ENCODE measurements around the gene STT3B.

Gene STT3B

DNA sequence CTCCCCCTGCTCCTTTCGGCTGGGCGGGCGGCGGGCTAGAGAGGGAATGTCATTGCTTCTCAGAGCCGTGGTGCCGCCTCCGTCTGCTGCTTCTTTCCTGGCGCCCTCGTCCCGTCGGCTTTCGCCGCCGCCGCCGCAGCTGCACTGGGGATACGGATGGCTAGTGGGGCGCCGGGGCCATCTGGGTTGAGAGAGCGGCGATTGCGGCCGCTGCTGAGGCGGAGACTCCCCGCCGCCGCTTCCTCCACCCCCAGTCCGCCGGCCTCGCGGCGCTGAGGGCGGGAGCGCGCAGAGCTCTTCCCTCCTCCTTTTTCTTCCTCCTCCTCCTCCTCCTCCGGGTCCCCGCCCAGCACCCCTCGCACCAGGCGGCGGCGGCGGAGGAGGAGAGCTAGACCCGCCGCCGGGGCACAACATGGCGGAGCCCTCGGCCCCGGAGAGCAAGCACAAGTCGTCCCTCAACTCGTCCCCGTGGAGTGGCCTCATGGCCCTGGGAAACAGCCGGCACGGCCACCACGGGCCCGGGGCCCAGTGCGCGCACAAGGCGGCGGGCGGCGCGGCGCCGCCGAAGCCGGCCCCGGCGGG lies at the start of gene STT3B:
STT3B (plus strand) TSS at position 339 of the 582 bp plus-strand sequence; CDS start at position 413, 74 bp downstream.
- peak within 1 kb of the TSS; percentile 82 to 83 for H3K9ac ChIP-seq (ENCODE audit: low read depth in 1 of 2, low read length in 2 of 2)
- H3K36me3 ChIP-seq (ENCODE audit: control insufficient read depth in 2 of 2, insufficient read depth in 2 of 2, low read length in 2 of 2): no peaks in the 10 kb centered on the region
- peak within 1 kb of the TSS; percentile 85 to 95 for H3K4me3 ChIP-seq (ENCODE audit: low read length in 2 of 2)
- peak within 1 kb of the TSS; percentile 98 to 99 for H3K27ac ChIP-seq (ENCODE audit: low read depth in 2 of 2, low read length in 2 of 2)
- H3K9me3 ChIP-seq (ENCODE audit: control insufficient read depth in 2 of 2, low read length in 2 of 2): no peaks in the 10 kb centered on the region
- H3K27me3 ChIP-seq (ENCODE audit: control insufficient read depth in 2 of 2, insufficient read depth in 2 of 2, low read length in 2 of 2): no peaks in the 10 kb centered on the region
- H3K4me1 ChIP-seq (ENCODE audit: control insufficient read depth in 2 of 2, insufficient read depth in 2 of 2, low read length in 2 of 2): peaks cover 15 to 30% of the 10 kb centered on the region in 2 donors

- Histone ChIP-seq H3K9me3 (ENCODE audit: control insufficient read depth in 2 of 2, low read length in 2 of 2) (no peaks in the 10 kb centered on the region), H3K9ac (ENCODE audit: low read depth in 1 of 2, low read length in 2 of 2) (no peak overlapping the region), H3K27me3 (ENCODE audit: control insufficient read depth in 2 of 2, insufficient read depth in 2 of 2, low read length in 2 of 2) (no peaks in the 10 kb centered on the region), H3K36me3 (ENCODE audit: control insufficient read depth in 2 of 2, insufficient read depth in 2 of 2, low read length in 2 of 2) (no peaks in the 10 kb centered on the region), H3K4me1 (ENCODE audit: control insufficient read depth in 2 of 2, insufficient read depth in 2 of 2, low read length in 2 of 2) (no peaks in the 10 kb centered on the region), H3K27ac (ENCODE audit: low read depth in 2 of 2, low read length in 2 of 2) (no peak overlapping the region), H3K4me3 (ENCODE audit: low read length in 2 of 2) (no peak overlapping the region)
Measured at GRCh38 chr3:31483776-31484175, 48.9 kb upstream of the STT3B start.

DNA sequence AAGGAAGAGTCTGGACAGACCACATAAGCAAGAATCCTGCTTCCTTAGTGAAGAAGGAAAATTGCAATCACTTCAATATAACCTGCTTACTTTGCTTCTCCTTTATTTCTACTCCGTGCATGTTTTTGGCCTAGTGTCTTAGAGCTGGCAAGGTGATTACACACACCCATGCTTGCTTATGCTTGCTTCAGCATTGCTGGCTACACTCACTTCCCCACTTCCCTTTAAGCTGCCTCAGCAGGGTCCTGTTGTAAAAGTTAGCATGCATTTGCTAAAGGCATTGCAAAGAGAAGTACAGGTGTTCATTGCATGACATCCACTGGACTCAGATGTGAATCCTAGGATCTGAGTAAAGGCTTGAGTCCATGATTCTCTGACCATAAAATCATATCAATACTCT lies 47.5 kb upstream of the STT3B start:
- Histone ChIP-seq H3K36me3 (ENCODE audit: control insufficient read depth in 2 of 2, insufficient read depth in 2 of 2, low read length in 2 of 2) (no peaks in the 10 kb centered on the region), H3K27me3 (ENCODE audit: control insufficient read depth in 2 of 2, insufficient read depth in 2 of 2, low read length in 2 of 2) (no peaks in the 10 kb centered on the region), H3K4me3 (ENCODE audit: low read length in 2 of 2) (no peak overlapping the region), H3K9me3 (ENCODE audit: control insufficient read depth in 2 of 2, low read length in 2 of 2) (no peaks in the 10 kb centered on the region), H3K27ac (ENCODE audit: low read depth in 2 of 2, low read length in 2 of 2) (no peak overlapping the region), H3K4me1 (ENCODE audit: control insufficient read depth in 2 of 2, insufficient read depth in 2 of 2, low read length in 2 of 2) (no peaks in the 10 kb centered on the region), H3K9ac (ENCODE audit: low read depth in 1 of 2, low read length in 2 of 2) (no peak overlapping the region)

DNA sequence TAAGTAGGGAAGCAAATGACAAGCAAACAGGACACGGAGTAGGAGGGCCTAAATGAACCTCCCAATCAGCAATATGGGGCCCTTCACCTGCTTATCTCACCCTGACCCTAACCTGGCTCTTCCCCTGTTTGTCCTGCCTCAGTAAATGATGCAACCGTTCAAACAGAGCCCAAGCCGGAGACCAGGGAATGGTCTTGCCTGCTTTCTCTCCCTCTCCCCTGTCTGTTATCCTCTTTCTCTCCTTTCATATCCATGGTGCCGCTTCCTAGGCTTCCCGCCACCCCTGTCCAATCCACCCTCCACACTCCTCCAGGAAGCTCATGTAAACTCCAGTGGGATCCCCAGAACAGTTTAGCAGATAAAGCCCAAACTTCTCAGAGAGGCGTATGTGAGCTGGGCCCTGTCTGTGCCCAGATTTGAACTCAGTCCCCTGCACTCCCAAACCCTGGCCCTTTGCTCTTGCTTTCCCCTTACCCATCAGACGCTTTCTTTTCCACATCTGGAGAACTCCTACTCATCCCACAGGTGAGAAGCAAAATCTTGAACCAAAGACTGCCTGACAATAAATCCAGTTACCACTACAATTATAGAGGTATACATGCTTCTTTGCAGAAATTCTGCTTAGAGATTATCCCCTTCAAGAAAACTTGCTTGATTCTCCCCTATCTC lies 45.7 kb upstream of the STT3B start:
- Histone ChIP-seq H3K36me3 (ENCODE audit: control insufficient read depth in 2 of 2, insufficient read depth in 2 of 2, low read length in 2 of 2) (no peaks in the 10 kb centered on the region), H3K9ac (ENCODE audit: low read depth in 1 of 2, low read length in 2 of 2) (no peak overlapping the region), H3K9me3 (ENCODE audit: control insufficient read depth in 2 of 2, low read length in 2 of 2) (peaks cover 0 to 6% of the 10 kb centered on the region in 2 donors), H3K27ac (ENCODE audit: low read depth in 2 of 2, low read length in 2 of 2) (no peak overlapping the region), H3K27me3 (ENCODE audit: control insufficient read depth in 2 of 2, insufficient read depth in 2 of 2, low read length in 2 of 2) (no peaks in the 10 kb centered on the region), H3K4me1 (ENCODE audit: control insufficient read depth in 2 of 2, insufficient read depth in 2 of 2, low read length in 2 of 2) (no peaks in the 10 kb centered on the region), H3K4me3 (ENCODE audit: low read length in 2 of 2) (no peak overlapping the region)

DNA sequence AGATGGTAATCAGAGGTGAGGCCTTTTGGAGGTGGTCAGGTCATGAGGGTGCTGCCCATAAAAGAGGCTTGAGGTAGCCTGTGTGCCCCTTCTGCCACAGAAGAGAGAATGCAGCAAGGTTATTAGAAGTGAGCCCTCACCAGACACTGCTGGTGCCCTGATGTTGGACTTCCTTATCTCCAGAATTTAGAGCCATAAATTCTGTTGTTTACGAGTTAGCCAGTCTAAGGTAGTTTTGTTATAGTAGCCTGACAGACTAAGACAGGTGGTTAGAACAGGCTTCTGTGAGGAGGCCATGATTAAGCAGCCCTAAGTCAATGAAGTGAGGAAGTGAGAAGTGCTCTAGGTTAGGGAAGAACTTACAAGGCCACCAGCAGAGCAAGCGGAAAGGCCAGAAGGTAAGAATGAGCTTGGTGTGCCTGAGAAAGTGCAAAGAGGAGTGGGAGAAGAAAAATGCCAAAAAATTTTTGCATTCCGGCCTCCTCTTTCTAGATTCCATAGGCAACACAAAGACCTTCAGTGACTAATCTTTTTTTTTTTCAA lies 44.2 kb upstream of the STT3B start:
- H3K27ac ChIP-seq (ENCODE audit: low read depth in 2 of 2, low read length in 2 of 2): no peak overlapping the region

DNA sequence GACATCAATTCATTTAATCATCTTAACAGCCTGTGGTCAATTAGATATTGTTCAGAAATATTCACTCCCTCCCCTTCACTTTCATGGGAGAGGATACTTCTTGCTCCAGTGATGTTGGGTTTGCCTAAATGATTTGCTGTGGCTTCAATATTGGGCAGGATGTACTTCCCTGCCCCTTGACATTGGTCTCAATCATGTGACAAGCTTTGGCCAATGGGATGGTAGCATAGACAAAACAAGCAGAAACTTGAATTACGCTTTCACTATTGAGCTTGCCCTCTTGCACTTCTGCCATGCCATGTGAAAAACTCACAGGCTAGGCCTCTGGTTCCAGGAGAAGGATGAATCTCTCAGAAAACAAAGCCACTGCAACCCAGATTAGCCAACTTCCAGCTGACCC lies 42.2 kb upstream of the STT3B start:
- Histone ChIP-seq H3K4me1 (ENCODE audit: control insufficient read depth in 2 of 2, insufficient read depth in 2 of 2, low read length in 2 of 2) (no peaks in the 10 kb centered on the region), H3K27me3 (ENCODE audit: control insufficient read depth in 2 of 2, insufficient read depth in 2 of 2, low read length in 2 of 2) (no peaks in the 10 kb centered on the region), H3K27ac (ENCODE audit: low read depth in 2 of 2, low read length in 2 of 2) (no peak overlapping the region), H3K9me3 (ENCODE audit: control insufficient read depth in 2 of 2, low read length in 2 of 2) (peaks cover 0 to 6% of the 10 kb centered on the region in 2 donors), H3K36me3 (ENCODE audit: control insufficient read depth in 2 of 2, insufficient read depth in 2 of 2, low read length in 2 of 2) (no peaks in the 10 kb centered on the region), H3K9ac (ENCODE audit: low read depth in 1 of 2, low read length in 2 of 2) (no peak overlapping the region), H3K4me3 (ENCODE audit: low read length in 2 of 2) (no peak overlapping the region)

More for the DNA sequence above, 44.2 kb upstream of the STT3B start:
- H3K9ac ChIP-seq (ENCODE audit: low read depth in 1 of 2, low read length in 2 of 2): no peak overlapping the region
- H3K4me3 ChIP-seq (ENCODE audit: low read length in 2 of 2): no peak overlapping the region
- H3K4me1 ChIP-seq (ENCODE audit: control insufficient read depth in 2 of 2, insufficient read depth in 2 of 2, low read length in 2 of 2): no peaks in the 10 kb centered on the region
- H3K36me3 ChIP-seq (ENCODE audit: control insufficient read depth in 2 of 2, insufficient read depth in 2 of 2, low read length in 2 of 2): no peaks in the 10 kb centered on the region
- H3K9me3 ChIP-seq (ENCODE audit: control insufficient read depth in 2 of 2, low read length in 2 of 2): peaks cover 0 to 6% of the 10 kb centered on the region in 2 donors
- no peaks in the 10 kb centered on the region for H3K27me3 ChIP-seq (ENCODE audit: control insufficient read depth in 2 of 2, insufficient read depth in 2 of 2, low read length in 2 of 2)

- Histone ChIP-seq H3K9me3 (ENCODE audit: control insufficient read depth in 2 of 2, low read length in 2 of 2) (peaks cover 0 to 6% of the 10 kb centered on the region in 2 donors), H3K4me1 (ENCODE audit: control insufficient read depth in 2 of 2, insufficient read depth in 2 of 2, low read length in 2 of 2) (no peaks in the 10 kb centered on the region), H3K36me3 (ENCODE audit: control insufficient read depth in 2 of 2, insufficient read depth in 2 of 2, low read length in 2 of 2) (no peaks in the 10 kb centered on the region), H3K27ac (ENCODE audit: low read depth in 2 of 2, low read length in 2 of 2) (no peak overlapping the region), H3K27me3 (ENCODE audit: control insufficient read depth in 2 of 2, insufficient read depth in 2 of 2, low read length in 2 of 2) (no peaks in the 10 kb centered on the region), H3K4me3 (ENCODE audit: low read length in 2 of 2) (no peak overlapping the region), H3K9ac (ENCODE audit: low read depth in 1 of 2, low read length in 2 of 2) (no peak overlapping the region)
Measured at GRCh38 chr3:31491660-31492059, 41.1 kb upstream of the STT3B start.

DNA sequence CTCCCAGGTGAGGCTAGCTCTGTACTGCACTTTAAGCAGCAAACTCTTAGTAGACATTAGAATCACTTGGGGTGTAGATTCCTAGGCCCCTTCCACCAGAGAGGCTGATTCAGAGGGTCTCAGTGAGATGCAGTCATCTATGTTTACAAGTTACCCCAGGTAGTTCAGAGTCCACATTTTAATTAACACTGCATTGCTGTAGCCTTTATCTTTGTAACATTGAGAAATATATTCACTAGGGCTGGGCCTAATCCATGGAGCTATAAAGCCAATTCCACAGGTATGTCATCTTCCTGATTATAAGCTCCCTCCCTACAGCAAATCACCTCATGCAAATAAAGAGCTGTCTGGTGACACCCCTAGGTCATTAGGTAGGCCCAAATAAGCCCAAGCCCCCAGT lies 39.6 kb upstream of the STT3B start:
- H3K27me3 ChIP-seq (ENCODE audit: control insufficient read depth in 2 of 2, insufficient read depth in 2 of 2, low read length in 2 of 2): no peaks in the 10 kb centered on the region
- H3K36me3 ChIP-seq (ENCODE audit: control insufficient read depth in 2 of 2, insufficient read depth in 2 of 2, low read length in 2 of 2): no peaks in the 10 kb centered on the region
- no peak overlapping the region for H3K27ac ChIP-seq (ENCODE audit: low read depth in 2 of 2, low read length in 2 of 2)
- no peak overlapping the region for H3K9ac ChIP-seq (ENCODE audit: low read depth in 1 of 2, low read length in 2 of 2)
- peaks cover 0 to 6% of the 10 kb centered on the region in 2 donors for H3K9me3 ChIP-seq (ENCODE audit: control insufficient read depth in 2 of 2, low read length in 2 of 2)
- no peak overlapping the region for H3K4me3 ChIP-seq (ENCODE audit: low read length in 2 of 2)
- H3K4me1 ChIP-seq (ENCODE audit: control insufficient read depth in 2 of 2, insufficient read depth in 2 of 2, low read length in 2 of 2): no peaks in the 10 kb centered on the region

- Histone ChIP-seq H3K9me3 (ENCODE audit: control insufficient read depth in 2 of 2, low read length in 2 of 2) (no peaks in the 10 kb centered on the region), H3K4me3 (ENCODE audit: low read length in 2 of 2) (no peak overlapping the region)
Measured at GRCh38 chr3:31495971-31496665, 36.6 kb upstream of the STT3B start.

GRCh38 chr3:31498791-31499190 lies 33.9 kb upstream of the STT3B start:
- no peak overlapping the region for H3K9ac ChIP-seq (ENCODE audit: low read depth in 1 of 2, low read length in 2 of 2)
- no peak overlapping the region for H3K27ac ChIP-seq (ENCODE audit: low read depth in 2 of 2, low read length in 2 of 2)
- H3K27me3 ChIP-seq (ENCODE audit: control insufficient read depth in 2 of 2, insufficient read depth in 2 of 2, low read length in 2 of 2): no peaks in the 10 kb centered on the region
- no peaks in the 10 kb centered on the region for H3K36me3 ChIP-seq (ENCODE audit: control insufficient read depth in 2 of 2, insufficient read depth in 2 of 2, low read length in 2 of 2)
- H3K4me3 ChIP-seq (ENCODE audit: low read length in 2 of 2): no peak overlapping the region
- H3K9me3 ChIP-seq (ENCODE audit: control insufficient read depth in 2 of 2, low read length in 2 of 2): no peaks in the 10 kb centered on the region
- peaks cover 0 to 4% of the 10 kb centered on the region in 2 donors for H3K4me1 ChIP-seq (ENCODE audit: control insufficient read depth in 2 of 2, insufficient read depth in 2 of 2, low read length in 2 of 2)

More at GRCh38 chr3:31495971-31496665, 36.6 kb upstream of the STT3B start:
- Histone ChIP-seq H3K27ac (ENCODE audit: low read depth in 2 of 2, low read length in 2 of 2) (no peak overlapping the region), H3K4me1 (ENCODE audit: control insufficient read depth in 2 of 2, insufficient read depth in 2 of 2, low read length in 2 of 2) (no peaks in the 10 kb centered on the region), H3K9ac (ENCODE audit: low read depth in 1 of 2, low read length in 2 of 2) (no peak overlapping the region), H3K27me3 (ENCODE audit: control insufficient read depth in 2 of 2, insufficient read depth in 2 of 2, low read length in 2 of 2) (no peaks in the 10 kb centered on the region), H3K36me3 (ENCODE audit: control insufficient read depth in 2 of 2, insufficient read depth in 2 of 2, low read length in 2 of 2) (no peaks in the 10 kb centered on the region)

Data from mucosa of rectum (tissue), 2 donors.